Stimulated activated CD8-positive, alpha-beta memory T cell treated with anti-CD3 and anti-CD28 coated beads, Interleukin-15, amount 100 ng/mL, for 48 hours (primary cell): Measurements from ENCODE around the gene NCDN.

Experiments used
- DNase-seq, 2 donors: peaks; one replicate each; pipeline ENCODE4 v3.0.0-alpha.2; 2020; ENCODE audit warnings: low read depth in 2 of 2

NCDN gene, protein sequence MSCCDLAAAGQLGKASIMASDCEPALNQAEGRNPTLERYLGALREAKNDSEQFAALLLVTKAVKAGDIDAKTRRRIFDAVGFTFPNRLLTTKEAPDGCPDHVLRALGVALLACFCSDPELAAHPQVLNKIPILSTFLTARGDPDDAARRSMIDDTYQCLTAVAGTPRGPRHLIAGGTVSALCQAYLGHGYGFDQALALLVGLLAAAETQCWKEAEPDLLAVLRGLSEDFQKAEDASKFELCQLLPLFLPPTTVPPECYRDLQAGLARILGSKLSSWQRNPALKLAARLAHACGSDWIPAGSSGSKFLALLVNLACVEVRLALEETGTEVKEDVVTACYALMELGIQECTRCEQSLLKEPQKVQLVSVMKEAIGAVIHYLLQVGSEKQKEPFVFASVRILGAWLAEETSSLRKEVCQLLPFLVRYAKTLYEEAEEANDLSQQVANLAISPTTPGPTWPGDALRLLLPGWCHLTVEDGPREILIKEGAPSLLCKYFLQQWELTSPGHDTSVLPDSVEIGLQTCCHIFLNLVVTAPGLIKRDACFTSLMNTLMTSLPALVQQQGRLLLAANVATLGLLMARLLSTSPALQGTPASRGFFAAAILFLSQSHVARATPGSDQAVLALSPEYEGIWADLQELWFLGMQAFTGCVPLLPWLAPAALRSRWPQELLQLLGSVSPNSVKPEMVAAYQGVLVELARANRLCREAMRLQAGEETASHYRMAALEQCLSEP

DNA sequence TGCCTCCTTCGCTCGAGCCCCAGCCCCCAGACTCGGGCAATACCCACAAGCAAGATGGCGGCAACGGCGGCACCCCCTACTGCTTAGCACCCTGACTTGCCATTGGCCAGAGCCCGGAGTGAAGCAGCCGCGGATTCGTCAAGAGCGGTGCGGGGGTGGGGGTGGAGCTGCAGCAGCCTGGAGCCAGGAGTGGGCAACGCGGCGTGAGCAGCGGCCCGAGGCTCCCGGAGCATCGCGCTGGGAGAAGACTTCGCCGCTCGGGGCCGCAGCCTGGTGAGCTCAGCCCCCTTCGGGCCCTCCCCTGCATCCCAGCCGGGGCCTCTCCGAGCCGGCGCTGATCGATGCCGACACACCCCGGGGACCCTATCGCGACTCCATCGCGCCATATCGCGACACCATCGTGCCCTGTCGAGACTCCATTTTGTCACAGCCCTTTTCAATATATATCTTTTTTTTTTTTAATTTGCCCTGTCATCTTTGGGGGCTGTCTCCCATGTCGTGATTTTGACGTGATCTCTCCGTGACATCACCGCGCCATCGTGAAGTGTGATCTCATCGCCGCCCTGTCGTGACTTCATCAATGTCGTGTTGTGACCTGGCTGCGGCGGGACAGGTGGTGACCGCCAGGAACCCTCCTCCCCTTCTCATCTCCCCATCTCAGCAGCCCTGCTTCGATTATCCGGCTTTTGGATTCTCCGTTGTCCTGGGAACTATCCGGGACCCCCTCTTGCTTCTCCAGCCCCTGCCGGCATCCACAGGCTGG, at the start of gene NCDN:
TSS of gene NCDN (plus strand) at position 189 of the 763 bp plus-strand sequence. CDS start at position 581, 392 bp downstream.
- peak; percentile 95 for DNase-seq

DNA sequence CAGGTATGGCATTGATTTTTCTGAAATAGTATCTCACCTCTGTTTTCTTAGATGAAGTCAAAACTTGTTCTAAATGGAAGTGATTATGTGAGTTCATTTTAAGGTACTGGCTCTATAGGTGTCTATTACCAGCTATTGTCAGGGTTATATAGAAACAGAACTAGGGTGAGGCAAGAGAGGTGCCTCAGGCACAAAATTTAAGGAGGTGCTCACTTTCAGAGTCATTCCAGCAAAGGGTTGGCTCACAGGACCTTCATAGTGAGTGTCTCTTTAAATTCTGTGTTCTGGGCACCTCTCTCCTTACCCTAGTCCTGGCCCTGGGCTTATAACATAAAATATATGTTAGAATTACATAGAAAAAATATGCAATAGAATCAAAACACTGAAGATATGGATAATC, 49.7 kb upstream of the NCDN start:
- no peak for DNase-seq

DNA sequence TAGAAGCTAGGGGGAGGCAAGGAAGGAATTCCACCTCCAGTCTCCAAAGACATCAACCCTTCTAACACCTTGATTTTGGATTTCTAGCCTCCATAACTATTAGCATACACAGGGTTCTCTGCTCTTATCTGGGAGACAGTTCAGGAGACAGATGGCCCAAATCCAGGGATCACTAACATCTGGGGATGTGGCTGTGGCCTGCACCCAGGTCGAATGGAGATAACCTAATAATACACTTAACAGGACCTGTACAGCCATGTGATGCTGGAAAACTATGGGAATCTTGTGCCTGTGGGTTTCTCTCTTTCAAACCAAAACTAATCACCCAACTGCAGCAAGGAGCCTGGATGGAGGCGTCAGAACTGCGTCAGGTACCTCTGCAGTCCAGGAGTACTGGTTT, 48.0 kb upstream of the NCDN start:
- no peak for DNase-seq

DNA sequence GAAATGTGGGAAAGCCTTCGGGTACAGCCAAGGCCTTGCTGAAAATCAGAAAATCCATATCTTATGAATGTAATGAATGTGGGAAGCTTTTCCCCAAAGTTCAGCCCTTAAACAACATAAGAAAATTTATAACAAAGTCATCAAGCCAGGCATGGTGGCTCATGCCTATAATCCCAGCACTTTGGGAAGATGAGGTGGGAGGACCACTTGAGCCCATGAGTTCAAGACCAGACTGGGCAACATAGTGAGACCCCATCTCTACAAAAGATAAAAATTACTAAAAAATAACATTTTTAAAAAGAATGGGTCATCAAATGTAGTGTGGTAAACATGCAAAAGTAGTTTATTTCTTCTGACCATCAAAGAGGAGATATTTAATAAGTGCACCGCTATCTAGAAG, 46.3 kb upstream of the NCDN start:
- no peak for DNase-seq

DNA sequence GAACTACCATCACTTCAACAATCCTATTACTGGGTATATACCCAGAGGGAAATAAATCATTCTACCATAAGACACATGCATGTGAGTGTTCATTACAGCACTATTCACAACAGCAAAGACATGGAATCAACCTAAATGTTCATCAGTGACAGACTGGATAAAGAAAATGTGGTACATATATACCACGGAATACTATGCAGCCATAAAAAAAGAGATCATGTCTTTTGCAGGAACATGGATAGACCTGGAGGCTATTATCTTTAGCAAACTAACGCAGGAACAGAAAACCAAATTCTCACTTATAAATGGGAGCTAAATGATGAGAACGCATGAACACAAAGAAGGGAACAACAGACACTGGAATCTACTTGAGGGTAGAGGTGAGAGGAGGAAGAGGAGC, 39.4 kb upstream of the NCDN start:
- no peak for DNase-seq

DNA sequence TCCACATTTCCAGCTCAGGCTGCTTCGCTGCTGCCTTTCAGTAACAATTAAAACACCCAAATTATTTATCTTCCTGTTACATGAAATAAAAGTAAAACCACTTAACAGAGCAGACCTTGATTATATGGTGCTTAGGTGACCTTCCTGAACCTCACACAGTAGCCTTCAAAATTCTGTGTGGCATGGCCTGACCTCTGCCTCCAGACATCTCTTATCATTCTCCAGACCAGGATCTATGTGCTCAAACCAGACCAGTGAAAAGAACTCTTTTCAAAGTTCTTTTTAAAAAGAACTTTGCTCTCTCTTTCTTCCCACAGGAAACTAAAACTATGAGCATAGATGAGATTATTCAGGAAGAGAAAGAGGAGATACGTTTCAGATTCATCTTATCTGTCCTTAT, 38.2 kb upstream of the NCDN start:
- no peak for DNase-seq

DNA sequence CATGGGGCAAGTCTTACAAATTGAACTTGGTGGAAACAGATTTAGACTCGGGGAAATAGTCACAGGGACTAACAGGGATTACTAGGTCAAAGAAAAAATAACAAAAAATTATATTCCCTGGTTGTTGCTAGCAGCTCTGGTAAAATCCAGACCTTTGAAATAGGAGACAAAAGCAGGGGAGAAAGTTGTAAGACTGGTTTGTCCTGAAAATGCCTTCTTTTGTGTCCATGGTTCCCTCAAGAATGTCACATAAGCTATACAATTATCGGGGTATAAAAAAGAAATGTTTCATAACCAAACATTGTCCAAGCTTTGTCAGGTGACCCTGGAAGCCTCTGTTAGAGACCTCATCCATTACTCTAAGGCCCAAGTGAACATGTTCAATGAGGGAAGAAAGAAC, 33.5 kb upstream of the NCDN start:
- no peak for DNase-seq

DNA sequence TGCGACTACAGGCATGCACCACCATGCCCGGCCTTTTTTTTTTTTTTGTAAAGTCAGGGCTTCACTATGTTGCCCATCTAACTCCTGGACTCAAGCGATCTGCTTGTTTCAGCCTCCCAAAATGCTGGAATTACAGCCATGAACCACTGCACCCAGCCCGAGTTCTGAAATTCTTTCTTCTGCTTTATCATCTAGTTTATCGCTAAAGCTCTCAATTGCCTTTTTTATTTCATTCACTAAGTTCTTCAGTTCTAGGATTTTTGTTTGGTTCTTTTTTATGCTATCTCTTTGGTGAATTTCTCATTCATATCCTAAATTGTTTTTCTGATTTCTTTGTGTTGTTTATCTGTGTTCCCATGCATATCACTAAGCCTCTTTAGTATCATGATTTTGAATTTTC, 27.4 kb upstream of the NCDN start:
- no peak for DNase-seq

DNA sequence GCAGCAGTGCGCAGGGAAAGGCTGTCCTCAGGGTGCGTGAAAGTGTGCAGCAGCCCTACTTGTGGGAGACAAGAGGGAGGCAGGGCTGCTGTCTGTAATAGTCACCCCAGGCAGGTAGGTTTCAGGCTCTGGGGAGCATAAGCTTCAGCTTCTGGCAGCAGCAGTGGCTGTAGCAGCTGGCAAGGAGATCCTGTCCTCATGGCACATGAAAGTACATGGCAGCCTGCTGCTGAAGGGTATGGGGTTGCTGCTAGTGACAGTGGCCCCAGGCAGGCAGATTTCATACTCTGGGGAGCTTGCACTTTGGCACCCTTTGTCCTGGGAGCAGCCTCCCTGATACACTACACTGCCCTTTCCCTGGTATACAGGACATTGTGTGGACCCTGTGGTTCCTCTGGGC, 26.7 kb upstream of the NCDN start:
- no peak for DNase-seq

DNA sequence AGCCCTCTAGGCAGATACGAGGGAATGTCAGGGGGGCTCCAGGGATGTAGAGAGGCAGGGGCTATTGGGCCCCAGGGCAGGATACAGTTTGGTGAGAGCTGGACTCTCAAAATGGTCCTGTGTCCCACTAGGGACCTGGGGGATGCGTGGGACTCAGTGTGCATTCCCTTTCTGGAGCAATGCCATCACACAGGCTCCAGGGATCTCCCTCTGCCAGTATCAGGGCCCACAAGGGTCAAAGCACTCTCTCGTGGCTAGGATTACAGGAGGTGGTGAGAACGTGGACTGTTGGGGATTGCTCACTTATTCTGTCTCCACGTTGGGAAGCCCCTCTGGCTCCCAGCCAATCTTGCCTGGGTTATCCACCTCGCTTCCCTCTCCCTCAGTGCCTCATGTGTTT, 26.2 kb upstream of the NCDN start:
- no peak for DNase-seq

DNA sequence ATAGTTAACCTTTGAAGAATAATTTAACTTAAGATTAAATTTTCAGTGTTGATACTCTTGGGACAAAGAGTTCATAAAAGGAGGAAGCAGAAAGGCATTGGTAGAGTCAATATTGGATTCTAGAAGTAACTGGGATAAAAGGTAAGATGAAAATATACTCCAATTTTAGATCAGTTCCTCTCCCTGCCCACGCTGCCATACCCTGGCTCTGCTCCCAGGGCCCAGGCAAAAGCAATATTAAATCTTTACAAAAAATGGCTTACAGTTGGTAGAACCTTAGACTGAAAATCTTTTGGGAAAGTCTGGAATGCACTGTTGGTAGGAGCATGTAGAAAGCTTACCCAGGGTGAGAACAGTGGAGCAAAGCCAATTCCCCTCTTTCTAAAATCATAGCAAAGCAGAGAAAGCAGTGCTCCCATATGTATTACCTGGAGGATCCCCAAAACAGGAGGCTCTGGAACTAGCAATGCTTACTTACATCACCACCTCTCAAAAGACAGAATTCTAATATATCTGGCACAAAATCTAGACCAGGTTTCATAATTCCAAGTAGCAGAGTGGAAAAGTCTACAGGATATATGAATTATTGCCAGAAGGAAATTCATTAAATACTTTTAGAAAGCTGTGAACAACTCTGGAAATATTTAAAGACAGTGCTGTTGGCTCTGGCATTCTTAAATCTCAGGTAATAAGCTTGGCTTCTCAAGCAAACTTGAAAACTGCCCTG, 24.9 kb upstream of the NCDN start:
- no peak for DNase-seq

DNA sequence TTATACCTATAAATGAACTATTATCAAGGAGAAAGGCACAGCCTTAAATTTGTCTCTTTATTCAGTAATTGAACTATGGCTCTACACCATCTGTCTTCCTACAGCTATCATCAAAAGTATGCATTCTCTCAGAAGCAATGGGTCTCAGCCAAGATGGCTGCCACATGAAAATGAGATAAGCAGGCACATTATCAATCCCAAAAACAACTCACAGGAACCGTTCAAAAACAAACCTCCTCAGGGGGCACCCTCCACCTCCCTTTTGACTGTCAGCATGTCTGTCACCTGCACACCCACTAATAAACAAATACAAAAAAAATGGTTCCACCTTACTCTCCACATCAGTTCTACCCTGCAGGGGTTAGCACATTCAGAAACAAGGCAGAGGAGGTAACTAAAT, 24.0 kb upstream of the NCDN start:
- no peak for DNase-seq

DNA sequence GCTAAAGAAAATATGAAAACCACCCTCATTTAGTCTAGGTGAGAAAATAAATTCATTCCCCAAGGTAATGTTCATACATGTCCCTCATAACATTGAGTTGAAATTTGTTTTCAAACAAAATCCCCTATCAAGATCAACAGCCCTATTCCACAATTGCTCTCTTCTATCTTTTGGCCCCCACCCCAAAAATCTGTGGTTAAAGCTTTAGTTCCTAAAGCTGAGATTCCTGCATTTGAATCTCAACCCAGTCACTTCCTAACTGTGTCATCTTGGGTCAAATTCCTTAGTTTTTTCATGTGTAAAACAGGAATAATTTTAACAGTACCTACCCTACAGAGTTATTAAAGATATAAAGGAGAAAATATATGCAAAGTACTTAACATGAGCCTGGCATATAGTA, 22.4 kb upstream of the NCDN start:
- no peak for DNase-seq

DNA sequence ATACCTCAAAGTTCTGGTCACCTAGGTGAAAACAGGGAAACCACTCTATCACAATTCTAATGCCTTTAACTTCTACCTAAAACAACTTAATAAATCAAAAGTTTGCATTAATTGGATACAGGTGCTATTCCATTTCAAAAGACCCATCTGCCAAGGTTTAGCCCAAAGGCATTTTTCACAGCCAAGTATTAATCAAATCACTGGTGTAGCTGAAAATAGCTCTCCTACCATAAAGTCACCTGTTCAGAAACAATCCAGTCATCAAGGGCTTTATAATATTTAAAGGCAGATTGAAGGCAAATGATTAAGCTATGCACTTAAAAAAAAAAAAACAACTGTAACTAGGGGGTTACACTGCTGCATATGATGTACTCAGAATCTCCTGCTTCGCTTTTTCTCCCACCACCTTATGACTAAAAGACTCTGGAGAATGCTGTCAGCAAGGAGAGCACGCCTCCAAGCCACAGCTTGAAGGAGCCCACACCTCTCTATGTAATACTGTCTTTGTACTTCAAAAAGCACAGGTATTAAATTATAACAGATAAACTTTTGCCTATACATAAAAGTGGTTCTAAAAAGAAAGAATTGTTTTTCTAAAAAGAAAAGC, 20.9 kb upstream of the NCDN start:
- no peak for DNase-seq

DNA sequence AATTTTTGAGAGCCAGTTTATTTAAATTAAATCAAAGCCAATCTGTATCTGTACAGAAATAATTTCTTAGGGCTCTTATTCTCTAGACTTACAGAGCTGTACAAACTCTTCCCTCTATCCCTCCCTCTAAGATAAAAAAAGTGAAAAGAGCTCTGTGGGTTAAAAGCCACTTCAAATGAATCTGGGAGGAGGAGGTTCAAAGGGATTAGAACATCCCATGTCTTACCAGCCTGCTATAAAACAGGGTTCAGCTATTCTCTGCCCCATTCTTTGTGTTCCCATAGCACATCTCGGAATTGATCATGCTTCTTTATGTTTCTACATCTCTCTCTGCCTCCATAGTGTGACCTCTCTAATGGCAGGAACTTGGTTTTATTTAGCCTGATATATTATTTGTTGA, 19.8 kb upstream of the NCDN start:
- DNase-seq, result no peak

DNA sequence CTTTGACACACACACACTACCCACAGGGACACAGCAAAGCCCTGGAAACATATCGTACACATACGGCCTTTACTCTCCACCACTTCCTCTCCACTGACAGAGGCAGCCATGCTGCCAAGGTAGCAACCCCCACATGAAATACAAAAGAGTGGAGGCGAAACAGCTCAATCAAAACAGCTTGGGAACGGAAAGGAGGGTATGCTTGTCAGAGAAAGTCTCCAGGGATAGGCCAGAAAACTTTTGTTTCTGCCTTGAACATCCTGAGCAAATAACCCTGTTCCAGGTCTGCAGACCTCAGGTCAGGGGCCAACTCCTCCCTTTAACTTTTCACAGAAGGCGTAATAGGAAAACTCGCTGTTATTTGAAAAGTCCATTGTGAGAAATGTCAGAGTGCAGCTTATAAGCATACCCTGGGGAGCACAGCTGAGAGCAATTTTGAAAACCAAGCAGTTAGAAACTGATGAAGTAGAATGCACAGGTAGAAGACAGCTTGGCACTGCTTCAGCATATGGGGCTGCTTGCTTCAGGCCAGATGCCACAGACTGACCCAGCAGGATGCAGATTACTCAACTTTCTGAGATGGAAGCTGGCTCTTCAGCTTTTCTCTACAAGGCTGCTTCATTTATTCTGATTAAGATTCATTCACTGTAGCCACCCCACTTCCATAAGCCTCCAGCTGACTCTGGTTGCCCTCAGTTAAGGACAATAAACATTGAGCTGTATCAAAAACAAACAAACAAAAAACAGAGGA, 18.4 kb upstream of the NCDN start:
- no peak for DNase-seq

DNA sequence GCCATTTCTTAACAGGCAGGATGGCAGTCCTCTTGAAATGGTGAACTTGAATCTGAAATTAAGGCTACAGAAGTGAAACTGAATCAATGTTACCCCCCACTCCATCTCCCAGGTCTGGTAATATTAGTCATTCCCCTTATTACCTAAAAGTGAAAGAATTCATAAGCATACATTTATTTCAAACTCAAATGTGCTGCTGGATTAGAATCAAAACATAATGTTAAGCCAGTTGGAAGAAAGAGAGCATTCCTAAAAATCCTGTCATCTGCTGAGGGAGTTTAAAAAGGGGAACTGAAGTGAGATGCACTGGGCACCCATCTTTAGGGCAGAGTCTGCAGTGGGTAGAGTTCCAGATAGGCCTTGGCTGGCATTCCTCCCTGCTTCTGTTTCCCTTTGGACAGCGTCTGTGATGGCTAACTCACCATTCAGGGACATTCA, 17.8 kb upstream of the NCDN start:
- no peak for DNase-seq

DNA sequence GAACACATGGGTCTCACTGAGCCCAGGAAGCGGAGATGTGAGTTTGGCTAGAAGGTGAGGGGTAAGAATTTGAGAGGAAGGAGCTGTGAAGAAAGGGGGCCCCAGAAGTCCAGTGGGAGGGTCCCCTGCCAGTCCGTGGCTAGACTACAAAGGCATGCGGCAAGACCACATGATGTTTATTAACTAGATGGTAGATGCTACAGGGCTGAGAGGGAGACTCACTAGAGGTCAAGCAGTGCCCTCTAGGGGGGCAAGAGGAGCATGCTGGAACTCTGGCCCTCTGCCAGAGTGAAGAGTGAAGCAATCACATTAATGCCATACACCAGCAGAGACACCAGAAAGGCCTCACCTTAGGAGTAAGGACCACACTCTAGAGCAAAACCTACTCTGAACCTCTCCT, 12.6 kb upstream of the NCDN start:
- DNase-seq, result no peak

DNA sequence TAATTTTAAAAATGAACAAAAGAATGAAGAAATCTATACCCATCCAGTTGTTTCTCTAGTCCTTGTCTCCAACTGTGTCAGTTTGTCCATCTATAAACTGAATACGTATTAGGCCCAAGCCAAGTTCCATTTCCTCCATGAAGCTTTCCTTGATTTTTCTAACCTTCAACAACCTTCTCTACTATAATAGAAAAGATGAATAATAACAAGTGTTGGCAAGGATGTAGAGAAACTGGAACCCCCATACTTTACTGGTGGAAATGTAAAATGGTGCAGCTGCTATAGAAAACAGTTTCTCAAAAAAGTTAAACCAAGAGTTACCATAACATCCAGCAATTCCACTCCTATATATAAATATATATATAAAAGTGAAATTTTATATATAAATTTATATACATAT, 11.0 kb upstream of the NCDN start:
- DNase-seq, result no peak

DNA sequence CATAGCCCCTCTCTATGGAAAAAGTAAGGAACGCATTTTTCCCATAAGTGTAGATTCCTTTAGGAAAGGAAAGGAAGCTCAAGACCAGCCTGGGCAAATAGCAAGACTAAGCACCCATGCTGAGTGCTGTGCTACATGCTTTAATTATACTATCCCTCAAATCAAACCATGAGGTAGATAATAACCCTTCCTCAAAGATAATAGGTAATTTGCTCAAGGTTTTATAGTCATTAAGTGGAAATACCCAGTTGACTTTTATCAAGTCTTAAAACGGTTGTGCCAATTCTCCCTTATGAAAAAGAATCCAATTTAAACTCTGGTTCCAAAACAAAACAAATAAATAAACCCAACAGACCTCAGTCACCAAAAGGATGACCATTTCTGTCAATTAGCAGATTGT, 3.7 kb upstream of the NCDN start:
- DNase-seq, result no peak
